EL (cell line): Measurements from ENCODE around the gene DXO.
A peak's percentile ranks its signal among the peaks of the same experiment; 100 is the strongest.
"Not testable (repeated sequence)": the region's sequence is repeated elsewhere in the genome, so short reads cannot be mapped to it uniquely, and the experiment has no call there.

Source experiments
- DNase-seq: peaks from one replicate; pipeline ENCODE4 v3.0.0-alpha.2; 2016

The DXO gene

DNA sequence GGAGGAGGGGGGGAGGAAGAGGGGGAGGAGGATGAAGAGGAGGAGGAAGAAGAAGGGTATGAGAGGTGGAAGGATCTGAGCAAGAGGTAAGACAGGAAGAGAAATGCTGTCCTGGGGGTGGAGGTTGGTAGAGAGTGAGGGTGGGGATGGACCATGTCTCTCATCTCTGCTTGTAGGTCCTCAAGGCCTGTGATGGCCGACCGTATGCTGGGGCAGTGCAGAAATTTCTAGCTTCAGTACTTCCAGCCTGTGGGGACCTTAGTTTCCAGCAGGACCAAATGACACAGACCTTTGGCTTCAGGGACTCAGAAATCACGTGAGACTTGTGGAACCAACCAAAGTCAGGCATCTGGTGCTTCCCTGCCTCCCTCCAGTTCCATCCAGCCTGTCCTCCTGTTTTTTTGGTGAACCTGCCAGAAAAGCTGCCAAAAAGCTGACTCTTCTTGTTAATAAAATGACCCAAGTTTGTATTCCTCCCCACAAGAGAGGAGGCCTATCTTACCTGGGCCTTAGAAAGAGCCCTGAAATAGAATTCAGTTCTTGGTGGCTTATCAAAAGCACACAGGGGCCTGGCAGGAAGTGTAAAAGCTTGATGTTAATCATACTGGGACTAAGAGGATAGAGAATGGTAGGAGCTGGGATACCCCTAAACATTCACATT lies 7.4 kb upstream of the DXO start:
- DNase-seq, result no peak

DNA sequence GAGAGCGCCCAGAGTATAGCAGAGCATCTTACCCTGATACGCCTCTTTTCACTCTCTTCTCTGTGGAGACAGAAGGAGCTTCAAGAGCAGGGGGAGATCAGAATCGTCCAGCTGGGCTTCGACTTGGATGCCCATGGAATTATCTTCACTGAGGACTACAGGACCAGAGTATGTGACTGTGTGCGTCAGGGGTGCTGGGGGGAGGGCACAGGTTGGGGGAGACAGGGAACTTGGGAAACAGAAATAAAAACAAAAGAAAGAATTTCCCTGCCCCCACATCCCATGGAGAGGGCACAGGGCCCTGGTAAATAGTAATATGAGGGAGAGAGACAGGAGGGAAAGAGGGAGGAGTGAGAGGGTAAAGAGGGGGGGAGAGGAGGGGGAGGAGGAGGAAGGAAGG lies 6.9 kb upstream of the DXO start:
- no peak for DNase-seq

DNA sequence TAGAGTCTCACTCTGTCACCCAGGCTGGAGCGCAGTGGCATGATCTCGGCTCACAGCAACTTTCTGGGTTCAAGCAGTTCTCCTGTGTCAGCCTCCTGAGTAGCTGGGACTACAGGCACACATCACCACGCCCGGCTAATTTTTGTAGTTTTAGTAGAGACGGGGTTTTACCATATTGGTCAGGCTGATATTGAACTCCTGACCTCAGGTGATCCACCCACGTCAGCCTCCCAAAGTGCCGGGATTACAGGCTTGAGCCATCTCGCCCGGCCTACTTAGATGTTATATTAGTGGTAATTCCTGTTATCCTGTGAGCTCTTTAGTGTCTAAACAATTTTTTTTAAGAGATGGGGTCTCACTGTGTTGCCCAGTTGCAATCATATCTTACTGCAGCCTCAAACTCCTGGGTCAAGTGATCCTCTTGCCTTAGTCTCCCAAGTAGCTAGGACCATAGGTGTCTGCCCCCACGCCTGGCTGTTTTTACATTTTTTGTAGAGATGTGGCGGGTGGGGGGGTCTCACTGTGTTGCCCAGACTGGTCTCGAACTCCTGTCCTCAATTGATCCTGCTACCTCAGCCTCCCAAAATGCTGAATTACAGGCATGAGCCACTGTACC lies 6.0 kb upstream of the DXO start:
- no peak for DNase-seq

DNA sequence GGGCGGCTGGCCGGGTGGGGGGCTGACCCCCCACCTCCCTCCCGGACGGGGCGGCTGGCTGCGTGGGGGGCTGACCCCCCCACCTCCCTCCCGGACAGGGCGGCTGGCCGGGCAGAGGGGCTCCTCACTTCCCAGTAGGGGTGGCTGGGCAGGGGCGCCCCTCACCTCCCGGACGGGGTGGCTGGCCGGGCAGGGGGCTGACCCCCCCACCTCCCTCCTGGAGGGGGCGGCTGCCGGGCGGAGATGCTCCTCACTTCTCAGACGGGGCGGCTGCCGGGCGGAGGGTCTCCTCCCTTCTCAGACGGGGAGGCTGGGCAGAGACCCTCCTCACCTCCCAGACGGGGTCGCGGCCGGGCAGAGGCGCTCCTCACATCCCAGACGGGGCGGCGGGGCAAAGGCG lies 4.1 kb upstream of the DXO start:
- DNase-seq, result not testable (repeated sequence)

DNA sequence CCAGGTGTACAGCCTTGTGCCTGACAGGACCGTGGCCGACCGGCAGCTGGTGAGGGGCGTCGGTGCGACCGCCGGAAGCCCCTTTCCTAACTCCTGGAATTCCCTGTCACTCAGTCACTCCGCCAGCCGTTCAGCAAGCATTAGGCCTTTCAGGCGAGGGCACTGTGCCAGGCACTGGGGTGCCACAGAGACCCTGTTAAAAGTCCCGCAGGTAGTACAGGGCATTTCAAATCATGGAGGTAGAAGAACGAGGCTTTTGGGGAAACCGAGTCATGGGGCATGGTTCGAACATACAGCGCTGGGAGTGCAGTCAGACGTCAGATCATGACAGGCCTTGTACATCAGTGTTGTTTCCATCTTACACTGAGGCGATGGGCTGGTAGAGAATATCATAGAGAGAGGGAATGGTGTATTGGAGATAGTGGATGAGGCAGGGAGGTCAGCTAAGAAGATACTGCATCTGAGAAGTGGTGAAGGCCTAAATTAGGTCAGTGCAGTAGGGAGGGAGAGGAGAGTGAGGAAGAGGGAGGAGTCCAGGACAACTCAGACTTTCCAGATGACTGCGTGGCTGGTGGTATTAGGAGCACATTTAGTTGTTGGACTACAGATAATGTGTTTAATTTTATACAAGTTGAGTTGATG lies 892 bp upstream of the DXO start:
- DNase-seq, result peak; percentile 48

DNA sequence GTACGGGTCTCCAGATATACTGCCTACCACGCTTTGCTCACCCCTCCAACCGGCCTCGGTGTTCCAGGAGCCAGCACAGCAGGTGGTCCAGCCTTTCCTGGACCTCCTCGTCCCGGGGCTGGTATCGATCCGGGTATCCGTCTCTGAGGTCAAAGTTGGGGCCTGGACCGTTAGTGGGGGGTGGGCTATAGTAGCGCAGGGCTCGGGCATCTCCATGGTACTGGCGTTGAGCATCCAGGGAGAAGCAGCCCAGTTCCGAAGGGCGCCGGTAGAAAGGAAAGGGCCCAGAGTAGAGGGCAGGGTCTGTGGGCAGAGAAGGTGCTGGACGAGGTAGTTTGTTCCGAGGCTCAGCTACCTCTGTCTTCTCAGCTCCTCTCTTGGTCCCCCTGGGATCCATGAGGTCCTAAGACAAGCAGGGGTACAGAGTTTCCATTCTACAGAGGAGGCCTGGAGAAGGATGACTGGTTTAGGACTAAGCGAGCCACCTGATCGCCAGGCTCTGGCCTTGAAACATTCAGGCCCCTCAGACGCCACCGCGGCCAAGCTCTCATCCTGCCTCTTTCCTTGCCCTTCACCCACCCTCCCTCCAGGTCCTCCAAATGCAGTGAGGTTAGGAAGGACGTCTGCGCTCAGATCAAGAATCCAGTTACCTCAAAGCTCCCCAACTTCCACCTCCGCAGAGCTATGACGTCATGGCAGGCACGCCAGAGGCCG lies 502 bp downstream of the DXO start:
- DNase-seq, result no peak

DNA sequence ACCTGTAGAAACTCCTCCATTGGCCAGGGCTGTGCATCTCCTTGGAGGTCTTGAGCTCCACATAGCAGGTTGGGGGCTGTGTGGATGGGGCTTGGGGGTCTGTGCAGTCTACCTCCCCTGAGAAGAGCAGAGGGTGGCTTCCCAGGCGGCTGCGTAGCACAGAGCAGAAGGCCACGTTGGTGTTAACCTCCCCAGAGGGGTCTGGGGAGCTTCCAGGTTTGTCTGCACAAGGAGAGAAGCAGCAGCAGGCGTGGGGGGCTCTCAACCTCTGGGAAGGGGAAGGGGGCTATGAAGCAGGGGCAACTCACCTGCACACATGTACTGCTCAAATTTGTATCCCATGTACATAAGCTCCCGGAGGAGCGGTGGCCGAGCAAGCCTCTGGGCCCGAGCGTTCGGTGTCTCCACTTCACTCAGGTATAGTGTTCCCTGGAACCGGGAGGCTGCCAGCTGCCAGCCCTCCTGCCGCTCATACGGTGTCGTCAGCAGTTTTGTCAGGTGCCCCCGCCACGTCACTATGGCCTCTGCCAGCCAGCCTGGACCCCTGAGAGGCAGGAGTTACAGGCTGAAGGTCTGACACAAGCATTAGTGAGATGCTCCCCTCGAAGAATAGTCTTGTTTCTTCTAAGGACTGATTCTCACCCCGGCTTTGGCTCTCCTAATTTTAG lies 1.2 kb downstream of the DXO start:
- no peak for DNase-seq

DNA sequence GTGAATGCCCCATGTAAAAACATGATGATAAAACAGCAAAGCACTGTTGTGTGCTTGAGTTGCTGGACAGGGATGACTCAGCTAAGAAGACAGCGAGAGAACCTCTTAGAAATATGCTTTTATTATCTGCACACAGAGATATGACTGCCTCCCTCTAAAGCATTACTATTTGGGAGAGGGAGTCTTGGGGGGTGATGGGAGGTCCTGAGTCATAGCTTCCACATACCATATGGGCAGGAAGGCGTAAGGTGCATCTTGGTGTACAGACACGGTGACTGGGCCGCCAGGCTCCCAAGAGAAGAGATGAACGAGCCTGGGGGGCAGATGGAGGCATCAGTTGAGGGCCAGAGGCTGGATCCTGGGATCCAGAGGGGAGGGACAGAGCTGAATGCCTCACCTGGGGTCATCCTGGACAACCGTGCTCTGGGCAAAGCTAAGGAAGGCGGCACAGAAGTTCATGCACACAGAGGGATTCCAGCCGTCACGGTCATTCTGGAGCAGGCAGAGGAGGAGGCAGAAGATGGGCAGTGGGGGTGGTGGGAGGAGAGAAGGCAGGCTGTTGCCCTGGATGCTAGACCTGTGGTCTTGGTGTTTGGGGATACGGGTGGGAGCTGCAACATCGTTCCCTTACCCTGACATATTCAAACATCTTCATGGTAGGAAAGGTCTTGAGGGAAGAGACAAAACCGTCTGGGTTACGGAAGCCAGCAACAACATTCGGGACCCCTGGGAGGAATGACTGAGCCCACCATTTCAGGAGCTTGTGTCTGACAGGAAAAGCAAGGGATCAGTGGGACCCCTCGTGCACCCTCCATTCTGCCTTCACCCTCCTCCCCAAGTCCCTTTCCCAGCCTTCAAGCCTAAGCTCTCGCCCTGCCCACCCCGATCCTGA lies 2.0 kb downstream of the DXO start:
- DNase-seq, result peak; percentile 49

DNA sequence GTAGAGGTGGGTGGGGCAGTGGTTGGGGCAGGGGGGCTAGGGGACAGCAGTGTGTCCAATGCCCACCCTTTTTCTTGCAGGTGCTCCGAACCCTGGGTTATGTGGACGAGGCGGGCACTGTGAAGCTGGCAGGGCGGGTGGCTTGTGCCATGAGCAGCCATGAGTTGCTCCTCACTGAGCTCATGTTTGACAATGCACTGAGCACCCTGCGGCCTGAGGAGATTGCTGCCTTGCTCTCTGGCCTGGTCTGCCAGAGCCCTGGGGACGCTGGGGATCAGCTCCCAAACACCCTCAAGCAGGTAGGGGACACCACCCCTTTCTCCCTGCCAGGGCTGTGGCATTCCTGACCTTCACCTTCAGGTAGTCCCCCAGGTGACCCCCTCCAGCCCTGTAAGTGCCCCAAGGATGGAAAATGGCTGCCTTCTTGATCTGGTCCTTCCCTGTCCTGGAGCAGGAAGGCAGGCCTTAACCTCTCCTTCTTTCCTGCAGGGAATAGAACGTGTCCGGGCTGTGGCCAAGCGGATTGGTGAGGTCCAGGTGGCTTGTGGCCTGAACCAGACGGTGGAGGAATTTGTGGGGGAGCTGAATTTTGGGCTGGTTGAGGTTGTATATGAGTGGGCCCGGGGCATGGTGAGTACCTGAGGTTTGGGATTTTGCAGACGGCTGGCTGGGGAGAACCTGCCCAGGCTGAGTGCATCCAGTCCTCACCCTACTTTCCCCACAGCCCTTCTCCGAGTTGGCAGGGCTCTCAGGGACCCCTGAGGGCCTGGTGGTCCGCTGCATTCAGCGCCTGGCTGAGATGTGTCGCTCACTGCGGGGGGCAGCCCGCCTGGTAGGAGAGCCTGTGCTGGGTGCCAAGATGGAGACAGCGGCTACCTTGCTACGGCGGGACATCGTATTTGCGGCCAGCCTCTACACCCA lies 2.9 kb downstream of the DXO start:
- no peak for DNase-seq

DNA sequence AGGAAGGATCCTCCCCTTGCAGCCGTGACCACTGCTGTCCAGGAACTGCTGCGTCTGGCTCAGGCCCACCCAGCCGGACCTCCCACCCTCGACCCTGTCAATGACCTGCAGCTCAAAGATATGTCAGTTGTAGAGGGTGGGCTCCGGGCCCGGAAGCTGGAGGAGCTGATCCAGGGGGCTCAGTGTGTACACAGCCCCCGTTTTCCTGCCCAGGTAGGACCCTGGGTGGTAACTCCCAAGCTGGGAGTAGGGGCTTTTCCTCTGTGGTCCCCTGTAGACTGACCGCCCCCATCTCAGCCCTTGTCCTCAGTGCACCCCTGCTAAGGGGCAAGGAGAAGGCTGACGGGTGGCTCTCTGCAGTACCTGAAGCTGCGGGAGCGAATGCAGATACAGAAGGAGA lies 3.6 kb downstream of the DXO start:
- DNase-seq, result no peak

DNA sequence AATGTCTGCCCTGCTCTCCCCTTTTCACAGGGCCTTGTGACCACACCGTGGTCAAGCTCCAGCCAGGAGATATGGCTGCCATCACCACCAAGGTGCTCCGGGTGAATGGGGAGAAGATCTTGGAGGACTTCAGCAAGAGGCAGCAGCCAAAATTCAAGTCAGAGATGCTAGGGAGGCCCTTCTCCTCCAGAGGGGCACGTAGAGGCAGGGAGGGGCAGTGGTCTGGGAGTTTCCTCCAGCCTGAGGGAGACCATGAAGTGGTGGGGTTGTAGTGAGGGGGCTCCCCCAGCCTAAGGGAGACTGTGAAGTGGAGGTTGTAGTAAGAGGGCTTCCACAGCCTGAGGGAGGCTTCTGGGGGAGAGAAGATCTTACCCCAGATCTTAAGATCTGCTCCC lies 4.0 kb downstream of the DXO start:
- no peak for DNase-seq

DNA sequence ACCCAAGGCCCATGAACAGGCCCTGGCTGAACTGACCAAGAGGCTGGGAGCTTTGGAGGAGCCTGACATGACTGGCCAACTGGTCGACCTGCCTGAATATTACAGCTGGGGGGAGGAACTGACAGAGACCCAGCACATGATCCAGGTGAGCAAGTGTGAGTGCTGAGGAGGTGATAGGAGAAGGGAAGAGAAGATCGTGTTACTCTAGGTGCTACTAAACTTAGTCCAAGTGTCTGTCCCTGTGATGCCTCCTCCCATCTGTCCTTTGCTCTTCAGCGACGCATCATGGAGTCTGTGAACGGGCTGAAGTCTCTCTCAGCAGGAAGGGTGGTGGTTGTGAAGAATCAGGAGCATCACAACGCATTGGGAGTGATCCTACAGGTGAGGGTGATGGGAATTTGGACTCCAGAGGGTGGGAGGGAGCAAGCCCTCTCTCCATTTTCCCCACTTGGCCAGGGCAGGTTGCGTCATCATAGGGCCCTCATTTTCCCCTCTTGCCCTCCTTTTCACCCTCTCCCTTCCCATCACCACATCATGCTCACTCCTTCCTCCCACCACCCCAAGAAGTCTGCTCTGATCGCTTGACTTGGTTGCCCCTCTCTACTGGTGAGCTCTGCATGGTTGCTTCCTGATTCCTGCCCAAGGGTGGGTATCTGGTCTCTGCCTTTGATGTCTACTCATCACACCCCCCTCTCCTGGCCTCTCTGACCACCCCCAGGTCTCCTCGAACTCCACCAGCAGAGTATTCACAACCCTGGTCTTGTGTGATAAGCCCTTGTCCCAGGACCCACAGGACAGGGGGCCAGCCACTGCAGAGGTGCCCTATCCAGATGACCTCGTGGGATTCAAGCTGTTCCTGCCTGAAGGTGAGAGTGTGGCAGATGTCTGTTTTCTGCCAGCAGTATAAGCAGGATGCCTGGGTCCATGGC lies 4.7 kb downstream of the DXO start:
- DNase-seq, result no peak

DNA sequence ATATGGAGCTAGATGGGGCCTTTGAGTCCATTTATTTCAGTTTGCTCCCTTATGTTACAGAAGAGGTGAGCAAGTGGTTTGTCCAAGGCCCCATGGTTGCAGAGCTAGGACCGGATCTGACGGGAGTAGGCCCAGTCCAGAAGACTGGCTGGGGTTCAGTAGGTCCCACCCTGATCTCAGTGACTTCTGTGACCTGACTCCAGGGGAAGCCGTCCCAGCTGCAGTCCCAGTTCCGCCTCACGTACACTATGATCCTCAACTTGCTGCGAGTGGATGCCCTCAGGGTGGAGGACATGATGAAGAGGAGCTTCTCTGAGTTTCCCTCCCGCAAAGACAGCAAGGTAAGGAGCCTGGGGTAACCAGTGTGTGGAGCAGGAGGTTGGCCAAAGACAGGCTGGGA lies 5.4 kb downstream of the DXO start:
- no peak for DNase-seq

DNA sequence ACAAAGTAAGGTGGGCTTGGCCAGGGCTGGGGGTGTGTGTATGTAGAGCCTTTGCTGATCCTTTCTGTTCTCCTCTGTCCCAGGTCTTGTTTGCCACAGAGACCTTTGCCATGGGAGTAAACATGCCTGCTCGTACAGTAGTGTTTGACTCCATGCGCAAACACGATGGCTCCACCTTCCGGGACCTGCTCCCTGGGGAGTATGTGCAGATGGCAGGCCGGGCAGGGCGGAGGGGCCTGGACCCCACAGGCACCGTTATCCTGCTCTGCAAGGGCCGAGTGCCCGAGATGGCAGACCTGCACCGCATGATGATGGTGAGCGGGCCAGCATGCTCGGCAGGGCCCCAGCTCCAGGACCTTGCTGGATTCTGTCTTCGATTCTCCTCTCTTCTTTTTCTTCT lies 6.2 kb downstream of the DXO start:
- no peak for DNase-seq

DNA sequence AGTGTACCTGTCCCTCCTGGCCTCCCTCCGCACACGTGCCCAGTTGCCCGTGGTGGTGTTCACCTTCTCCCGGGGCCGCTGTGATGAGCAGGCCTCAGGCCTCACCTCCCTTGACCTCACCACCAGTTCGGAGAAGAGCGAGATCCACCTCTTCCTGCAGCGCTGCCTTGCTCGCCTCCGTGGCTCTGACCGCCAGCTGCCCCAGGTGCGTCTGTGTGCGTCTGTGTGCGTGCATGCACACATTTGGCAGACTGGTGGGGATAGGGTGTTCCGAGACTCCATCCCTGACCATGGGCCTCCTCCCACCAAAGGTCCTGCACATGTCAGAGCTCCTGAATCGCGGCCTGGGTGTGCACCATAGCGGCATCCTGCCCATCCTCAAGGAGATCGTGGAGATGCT lies 8.0 kb downstream of the DXO start:
- no peak for DNase-seq

DNA sequence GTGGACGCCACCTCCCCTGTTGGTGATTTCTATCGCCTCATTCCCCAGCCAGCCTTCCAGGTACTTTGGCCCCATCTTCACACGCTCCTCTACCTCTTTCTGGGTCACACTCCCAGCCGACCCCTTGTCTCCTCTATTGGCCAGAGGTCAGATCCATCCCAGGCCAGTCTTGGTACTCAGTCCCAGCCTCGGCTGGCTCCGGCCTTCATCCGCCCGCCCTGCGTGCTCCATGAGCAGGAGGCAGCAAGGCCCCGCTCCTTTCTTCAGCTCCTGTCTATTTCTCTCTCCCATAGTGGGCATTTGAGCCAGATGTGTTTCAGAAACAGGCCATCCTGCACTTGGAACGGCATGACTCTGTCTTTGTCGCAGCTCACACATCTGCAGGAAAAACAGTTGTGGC lies 10.3 kb downstream of the DXO start:
- DNase-seq, result no peak

DNA sequence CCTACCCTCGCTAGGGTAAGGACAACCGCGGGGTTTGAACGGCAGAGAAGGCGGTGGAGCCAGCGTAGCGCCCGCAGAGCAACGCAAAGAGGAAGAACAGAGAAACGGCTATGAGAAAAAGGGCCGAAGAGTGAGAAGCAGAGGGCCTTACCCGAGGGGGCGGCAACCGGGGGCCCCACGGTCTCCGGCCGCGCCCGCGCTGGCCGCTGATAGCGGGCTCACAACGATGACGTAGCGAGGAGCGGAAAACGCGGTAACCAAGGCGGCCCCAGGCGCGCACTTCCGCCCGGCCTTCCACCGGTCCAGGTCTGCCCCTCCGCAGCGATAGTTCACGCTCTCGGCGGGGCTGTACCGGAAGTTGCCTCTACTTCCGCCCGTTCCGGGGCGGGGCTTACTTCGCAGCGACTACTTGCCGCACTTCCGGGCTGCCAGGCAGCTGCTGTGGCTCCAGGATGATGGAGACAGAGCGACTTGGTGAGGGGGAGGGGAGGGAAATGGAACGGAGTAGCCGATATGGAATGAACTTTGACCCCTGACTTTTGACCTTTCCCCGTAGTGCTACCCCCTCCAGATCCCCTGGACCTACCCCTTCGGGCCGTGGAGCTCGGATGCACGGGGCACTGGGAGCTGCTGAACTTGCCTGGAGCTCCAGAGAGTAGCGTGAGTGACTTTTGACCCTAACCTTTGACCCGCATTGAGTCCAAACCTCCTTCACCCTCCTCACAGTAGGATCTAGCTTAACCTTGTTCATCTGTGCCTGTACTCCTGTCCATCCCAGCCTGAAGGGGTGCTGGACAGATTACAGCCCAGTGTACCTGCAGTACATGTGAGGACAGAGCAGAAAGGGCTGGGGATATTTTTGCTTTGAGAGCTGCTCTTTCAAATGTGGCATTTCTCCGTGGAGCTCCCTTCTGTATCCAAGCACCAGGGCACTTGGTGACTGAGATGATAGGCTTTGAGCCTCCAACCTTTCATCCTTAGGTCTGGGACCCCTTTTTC lies 12.9 kb downstream of the DXO start, which contains the start of the genes NELFE and SKIC2:
NELFE (minus strand) TSS at position 231 of the 999 bp plus-strand sequence. CDS start 525 bp downstream, outside the sequence.
SKIC2 (plus strand) TSS at position 435 of the 999 bp plus-strand sequence; CDS start at position 453, 18 bp downstream.
- DNase-seq, result peak; percentile 99

DNA sequence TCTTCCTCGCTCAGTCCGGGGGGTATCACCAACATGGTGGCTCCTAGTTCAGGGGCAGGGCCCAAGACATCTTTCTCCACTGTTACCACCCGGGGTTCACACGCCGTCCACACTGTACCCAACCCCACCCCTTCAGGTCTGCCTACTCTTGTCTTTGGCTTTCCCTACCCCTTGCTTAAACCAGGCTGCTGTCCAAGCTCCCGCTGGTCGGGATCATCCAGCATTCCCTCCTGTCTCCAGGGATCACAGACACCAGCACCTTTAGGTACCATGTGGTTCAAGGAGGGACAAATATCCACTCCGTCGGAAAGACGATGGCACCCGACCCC lies 13.6 kb downstream of the DXO start:
- DNase-seq, result no peak

DNA sequence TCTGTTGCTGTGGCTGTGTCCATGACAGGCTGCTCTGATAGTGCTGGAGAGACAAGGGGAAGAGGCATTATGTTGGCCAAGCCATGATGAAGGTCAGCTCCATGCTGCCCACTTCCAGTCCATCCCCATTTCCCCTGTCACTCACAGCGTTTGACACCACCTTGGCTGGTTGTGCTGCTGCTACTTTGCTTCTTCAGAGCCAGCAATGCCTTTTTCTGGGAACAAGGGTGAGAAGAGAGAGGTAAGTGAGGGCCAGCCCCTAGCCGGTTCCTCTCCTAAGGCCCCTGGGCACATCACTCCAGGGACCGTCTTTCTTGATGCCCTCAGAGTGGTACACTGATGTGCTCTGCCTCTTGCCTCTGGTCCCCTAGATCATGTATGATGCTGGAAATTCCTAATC lies 15.1 kb downstream of the DXO start:
- no peak for DNase-seq
